Hindlimb muscle (tissue), 1 donor: ENCODE data around the gene APMAP. TPM values are rescaled to one million over a fixed set of nuclear protein-coding genes. Genes with fewer than 3 reads are reported as not detected.
A peak's percentile ranks its signal among the peaks of the same experiment; 100 is the strongest.
"Not testable (repeated sequence)": the region's sequence is repeated elsewhere in the genome, so short reads cannot be mapped to it uniquely, and the experiment has no call there.

Source experiments
- DNase-seq: peaks from one replicate; pipeline ENCODE4 v3.0.0-alpha.2; 2013
- polyA plus RNA-seq: library from polyadenylated mRNA; unstranded; fragments of 120-200 nt; gene quantifications from one replicate; pipeline ENCODE4 v1.2.1, GENCODE V29; 2013; ENCODE audit not compliant: insufficient read length

Gene APMAP
- polyA plus RNA-seq, 1 donor = 47.5 TPM

DNA sequence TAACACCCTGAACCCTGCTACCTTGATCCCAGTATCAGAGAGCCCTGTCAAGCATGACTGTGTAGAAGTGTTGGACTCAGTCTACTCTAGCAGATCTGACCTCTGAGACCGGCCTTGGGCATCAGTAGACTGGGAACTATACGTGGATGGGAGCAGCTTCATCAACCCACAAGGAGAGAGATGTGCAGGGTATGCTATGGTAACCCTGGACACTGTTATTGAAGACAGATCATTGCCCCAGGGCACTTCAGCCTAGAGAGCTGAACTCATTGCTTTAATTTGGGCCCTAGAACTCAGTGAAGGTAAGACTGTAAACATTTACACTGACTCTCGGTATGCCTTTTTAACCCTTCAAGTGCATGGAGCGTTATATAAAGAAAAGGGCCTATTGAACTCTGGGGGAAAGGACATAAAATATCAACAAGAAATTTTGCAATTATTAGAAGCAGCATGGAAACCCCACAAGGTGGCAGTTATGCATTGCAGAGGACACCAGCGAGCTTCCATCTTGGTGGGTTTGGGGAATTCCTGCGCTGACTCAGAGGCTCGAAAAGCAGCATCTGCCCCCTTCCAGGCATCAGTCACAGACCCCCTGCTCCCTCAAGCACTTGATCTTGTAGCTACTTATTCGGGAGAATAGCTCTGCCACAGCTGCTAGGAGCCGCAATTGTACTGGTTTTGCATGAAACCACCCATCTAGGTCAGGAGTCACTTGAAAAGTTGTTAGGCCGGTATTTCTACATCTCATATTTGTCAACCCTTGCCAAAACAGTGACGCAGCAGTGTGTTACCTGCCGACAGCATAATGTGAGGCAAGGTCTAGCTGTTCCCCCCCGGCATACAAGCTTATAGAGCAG lies 62.5 kb downstream of the APMAP start:
- not testable (repeated sequence) for DNase-seq

DNA sequence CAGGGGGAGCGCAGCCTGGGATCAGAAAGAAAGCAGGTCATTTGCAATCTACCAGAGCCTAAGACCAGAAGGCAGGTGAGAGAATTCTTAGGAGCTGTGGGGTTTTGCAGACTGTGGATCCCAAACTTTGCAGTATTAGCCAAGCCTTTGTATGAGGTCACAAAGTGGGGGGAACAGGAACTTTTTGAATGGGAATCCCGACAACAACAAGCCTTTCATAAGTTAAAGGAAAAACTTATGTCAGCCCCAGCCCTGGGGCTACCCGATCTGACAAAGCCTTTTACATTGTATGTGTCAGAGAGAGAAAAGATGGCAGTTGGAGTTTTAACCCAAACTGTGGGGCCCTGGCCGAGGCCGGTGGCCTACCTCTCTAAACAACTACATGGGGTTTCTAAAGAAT lies 63.3 kb downstream of the APMAP start:
- DNase-seq = not testable (repeated sequence)

DNA sequence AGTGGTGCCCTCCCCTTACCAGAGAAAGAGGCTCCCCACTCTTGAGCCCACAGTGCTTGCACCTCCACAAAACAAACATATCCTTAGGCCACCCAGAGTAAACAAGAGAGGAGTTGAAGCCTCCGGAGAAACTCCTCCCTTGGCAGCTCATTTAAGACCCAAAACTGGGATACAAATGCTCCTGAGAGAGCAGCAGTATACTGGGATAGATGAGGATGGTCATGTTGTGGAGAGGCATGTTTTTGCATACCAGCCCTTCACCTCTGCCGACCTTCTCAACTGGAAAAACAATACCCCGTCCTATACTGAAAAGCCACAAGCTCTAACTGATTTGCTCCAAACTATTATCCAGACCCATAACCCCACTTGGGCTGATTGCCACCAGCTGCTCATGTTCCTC lies 71.8 kb downstream of the APMAP start:
- DNase-seq = not testable (repeated sequence)

DNA sequence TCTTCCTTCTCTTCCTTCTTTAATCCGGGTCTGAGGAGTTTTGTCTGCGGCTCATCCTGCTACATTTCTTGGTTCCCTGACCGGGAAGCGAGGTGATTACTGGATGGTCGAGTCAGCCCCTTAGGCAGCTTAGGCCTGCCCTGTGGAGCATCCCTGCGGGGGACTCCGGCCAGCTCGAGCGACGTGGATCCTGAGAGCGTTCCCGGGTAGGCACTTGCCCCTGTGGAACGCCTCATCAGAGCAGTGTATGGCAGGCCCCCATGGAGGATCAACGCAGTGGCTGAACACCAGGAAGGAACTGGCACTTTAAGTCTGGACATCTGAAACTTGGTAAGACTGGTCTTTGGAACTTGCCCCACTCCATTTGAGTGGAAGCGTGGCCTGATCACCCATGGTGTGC lies 72.9 kb downstream of the APMAP start:
- DNase-seq = not testable (repeated sequence)

GRCh38 chr20:24918579-24919566 lies 73.7 kb downstream of the APMAP start:
- DNase-seq = no peak

DNA sequence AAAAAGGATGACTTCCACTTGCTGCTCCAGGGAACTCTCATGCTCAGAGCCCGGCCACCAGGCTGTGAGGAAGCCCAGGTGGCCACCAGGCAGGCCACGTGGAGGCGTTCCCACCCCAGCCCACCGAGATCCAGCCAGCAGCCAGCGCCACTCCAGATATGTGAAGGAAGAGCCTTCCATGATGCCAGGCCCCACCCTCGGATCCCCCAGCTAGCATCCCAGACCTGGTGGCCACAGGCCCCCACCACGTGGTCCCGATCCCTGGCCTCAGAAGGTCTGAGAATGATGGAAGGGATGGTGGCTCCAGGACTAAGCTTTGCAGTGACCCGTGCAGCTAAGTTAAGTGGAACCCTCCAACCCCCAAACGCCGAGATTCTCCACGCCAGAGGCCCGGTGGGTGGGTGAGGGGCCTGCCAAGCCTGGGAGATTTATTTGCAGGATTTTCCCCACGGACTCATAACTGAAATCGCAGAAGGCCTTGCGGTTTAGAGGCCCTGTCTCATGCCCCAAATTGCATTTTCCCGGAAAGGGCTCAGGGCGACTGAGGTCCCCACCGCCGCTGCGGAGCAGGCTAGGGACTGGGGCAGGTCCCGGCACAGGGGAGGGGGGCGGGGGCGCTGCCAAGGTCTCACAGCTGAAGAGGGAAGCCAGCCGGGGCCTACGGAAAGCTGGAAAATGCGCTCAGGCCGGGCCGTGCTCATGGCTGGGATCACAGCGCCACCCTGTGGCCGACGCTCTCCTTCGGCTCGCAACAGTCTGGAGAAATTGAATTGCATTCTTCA lies 74.6 kb downstream of the APMAP start:
- DNase-seq = peak; percentile 80

DNA sequence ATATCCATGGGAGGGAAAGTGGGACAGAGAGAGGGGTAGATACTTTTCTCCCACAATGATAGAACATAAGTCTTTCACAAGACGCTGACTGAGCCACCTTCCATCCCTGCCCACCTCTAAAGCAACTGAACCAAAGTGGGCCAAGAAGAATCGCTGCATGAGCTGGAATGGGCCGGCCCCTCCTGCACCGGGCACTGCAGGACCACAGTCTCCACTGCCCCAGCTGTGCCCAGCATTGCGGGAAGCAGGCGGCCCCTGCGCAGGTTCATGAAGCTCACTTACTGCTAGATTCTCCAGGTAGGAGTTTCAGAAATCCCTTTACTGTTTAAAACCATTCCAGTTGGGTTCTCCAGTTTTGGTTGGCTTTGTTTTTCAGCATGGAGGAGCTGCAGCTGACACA lies 75.5 kb downstream of the APMAP start:
- DNase-seq = no peak

DNA sequence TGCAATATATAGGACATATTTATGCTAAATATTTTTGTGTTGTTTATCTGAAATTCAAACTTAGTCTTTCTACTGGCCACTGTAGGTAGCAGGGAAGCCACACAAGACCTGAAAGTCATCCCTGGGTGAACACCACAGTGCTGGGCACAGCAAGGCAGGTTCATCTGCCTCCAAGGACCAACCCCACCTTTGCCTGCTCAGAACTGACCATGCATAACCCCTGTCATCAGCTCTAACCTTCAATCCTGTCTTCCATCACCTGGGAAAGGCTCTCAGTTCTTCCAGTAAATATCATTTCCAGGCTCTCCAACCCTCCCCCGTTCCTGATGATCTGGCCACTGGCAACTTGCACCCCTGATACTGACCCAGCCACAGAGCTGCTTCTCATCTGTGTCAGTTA lies 76.1 kb downstream of the APMAP start:
- no peak for DNase-seq

DNA sequence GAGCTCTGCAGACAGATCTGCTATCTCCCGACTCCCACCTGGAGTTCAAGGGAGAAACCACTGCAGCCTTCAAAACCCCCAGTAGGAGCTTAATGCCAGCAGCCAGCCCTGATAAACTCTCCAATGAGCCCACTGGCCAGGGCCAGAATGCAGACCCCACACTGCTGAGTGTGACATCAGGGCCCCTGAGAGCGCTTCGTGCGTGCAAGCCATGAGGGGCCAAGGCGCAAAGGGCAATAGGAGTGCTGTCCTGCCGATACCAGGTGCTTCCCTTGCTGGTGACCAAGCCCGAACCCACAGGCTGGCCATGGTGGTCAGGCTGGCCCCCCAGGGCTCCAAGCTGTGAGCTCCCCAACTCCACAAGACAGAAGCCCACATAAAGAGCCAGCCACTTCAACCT lies 76.7 kb downstream of the APMAP start:
- no peak for DNase-seq

GRCh38 chr20:24915440-24915839 lies 77.1 kb downstream of the APMAP start:
- DNase-seq = no peak

GRCh38 chr20:24914388-24915241 lies 77.9 kb downstream of the APMAP start:
- no peak for DNase-seq

- DNase-seq = no peak
Observed at GRCh38 chr20:24913076-24913628, 79.4 kb downstream of the APMAP start.

Other genes starting within 250 kb of the APMAP start
- gene CST7, start 43.5 kb downstream of the APMAP start, polyA plus RNA-seq = 0.63 TPM
- gene ACSS1, start 65.4 kb upstream of the APMAP start, polyA plus RNA-seq = 24.4 TPM
- gene VSX1, start 89.4 kb upstream of the APMAP start, polyA plus RNA-seq = not detected
- 33.3 TPM for gene ENTPD6, start 203.0 kb upstream of the APMAP start, polyA plus RNA-seq